ENCODE measurements around the gene TBK1. TPM values are rescaled to one million over a fixed set of nuclear protein-coding genes. Genes with fewer than 3 reads are reported as not detected.

TBK1 gene
- total and polyA plus RNA-seq, 2 of the 13 experiments (the other 11 are each of a cell fraction or from before 2014, with no cell fraction given) = 10.3 to 25.2 TPM

DNA sequence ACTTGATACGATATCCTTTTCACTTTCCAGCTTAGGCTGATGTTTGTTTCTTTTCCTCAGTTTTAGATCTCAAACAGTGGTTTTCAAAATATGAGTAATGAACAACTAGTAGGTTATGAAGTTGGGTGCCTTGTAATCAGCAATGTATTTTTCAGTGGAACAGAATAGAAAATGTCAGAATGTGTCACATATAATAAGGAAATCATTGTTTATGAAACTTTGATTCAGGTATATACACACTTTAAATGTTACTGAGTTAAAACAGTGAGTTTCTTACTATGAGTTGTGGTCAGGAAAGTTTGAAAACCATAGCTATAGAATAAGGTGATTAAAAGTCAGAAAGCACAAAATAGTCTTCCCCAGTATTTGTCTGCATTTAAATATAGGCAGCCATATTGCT is 39.8 kb downstream of the TBK1 start:
- Histone ChIP-seq H4K20me1 (ENCODE audit: insufficient read depth, low read length) (no peaks in the 10 kb centered on the region), H3K4me1 (ENCODE audit: insufficient read depth, low read length) (no peaks in the 10 kb centered on the region), H2AFZ (ENCODE audit: low read length) (no peak overlapping the region), H3K79me2 (ENCODE audit: insufficient read depth, low read length) (no peaks in the 10 kb centered on the region), H3K9me3 (ENCODE audit: low read length) (no peaks in the 10 kb centered on the region), H3K4me2 (ENCODE audit: low read depth, low read length) (no peak overlapping the region), H3K27ac (ENCODE audit: extremely low read length, insufficient read depth, low read length) (no peak overlapping the region), H3K4me3 (replicated peaks in 1 of 3; ENCODE audit: insufficient read depth in 1 of 3, low read depth in 2 of 3, low read length in 3 of 3) (no peak overlapping the region), H3K27me3 (ENCODE audit: control insufficient read depth in 1 of 2, insufficient read depth in 2 of 2, low read length in 2 of 2) (no peaks in the 10 kb centered on the region), H3K9ac (ENCODE audit: insufficient read depth, low read depth, low read length) (no peak overlapping the region), H3K36me3 (replicated peaks in 1 of 2; ENCODE audit: control insufficient read depth in 1 of 2, insufficient read depth in 2 of 2, low read length in 2 of 2) (peaks cover 5 to 56% of the 10 kb centered on the region in 2 experiments)
- no peak for DNase-seq (ENCODE audit: low spot score)
- FAIRE-seq = no peak
- 98% methylated on average over 1 of the region's 1 CpG for WGBS (ENCODE audit: low lambda C conversion rate)
- no TSS peak for BruUV-seq (replicated peaks)
- TF ChIP-seq ZNF879 (CRISPR knock-in tag; IDR thresholded peaks at IDR 0.05) = no peak
- no peak for TF ChIP-seq SP2 (CRISPR knock-in tag; IDR thresholded peaks at IDR 0.05)
- TF ChIP-seq, protein P1, sequence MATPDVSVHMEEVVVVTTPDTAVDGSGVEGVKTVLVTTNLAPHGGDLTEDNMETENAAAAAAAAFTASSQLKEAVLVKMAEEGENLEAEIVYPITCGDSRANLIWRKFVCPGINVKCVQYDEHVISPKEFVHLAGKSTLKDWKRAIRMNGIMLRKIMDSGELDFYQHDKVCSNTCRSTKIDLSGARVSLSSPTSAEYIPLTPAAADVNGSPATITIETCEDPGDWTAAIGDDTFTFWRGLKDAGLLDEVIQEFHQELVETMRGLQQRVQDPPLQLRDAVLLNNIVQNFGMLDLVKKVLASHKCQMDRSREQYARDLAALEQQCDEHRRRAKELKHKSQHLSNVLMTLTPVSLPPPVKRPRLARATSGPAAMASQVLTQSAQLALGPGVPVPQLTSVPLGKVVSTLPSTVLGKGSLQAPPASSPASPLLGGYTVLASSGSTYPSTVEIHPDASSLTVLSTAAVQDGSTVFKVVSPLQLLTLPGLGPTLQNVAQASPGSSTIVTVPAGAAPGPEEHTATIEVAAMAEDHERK (CRISPR knock-in tag; IDR thresholded peaks at IDR 0.05; ENCODE audit: low read depth) = no peak
- no peak for TF ChIP-seq NONO (IDR thresholded peaks at IDR 0.05)
- TF ChIP-seq NONO (CRISPR knock-in tag; conservative IDR thresholded peaks at IDR 0.05) = no peak
- TF ChIP-seq, protein P2, sequence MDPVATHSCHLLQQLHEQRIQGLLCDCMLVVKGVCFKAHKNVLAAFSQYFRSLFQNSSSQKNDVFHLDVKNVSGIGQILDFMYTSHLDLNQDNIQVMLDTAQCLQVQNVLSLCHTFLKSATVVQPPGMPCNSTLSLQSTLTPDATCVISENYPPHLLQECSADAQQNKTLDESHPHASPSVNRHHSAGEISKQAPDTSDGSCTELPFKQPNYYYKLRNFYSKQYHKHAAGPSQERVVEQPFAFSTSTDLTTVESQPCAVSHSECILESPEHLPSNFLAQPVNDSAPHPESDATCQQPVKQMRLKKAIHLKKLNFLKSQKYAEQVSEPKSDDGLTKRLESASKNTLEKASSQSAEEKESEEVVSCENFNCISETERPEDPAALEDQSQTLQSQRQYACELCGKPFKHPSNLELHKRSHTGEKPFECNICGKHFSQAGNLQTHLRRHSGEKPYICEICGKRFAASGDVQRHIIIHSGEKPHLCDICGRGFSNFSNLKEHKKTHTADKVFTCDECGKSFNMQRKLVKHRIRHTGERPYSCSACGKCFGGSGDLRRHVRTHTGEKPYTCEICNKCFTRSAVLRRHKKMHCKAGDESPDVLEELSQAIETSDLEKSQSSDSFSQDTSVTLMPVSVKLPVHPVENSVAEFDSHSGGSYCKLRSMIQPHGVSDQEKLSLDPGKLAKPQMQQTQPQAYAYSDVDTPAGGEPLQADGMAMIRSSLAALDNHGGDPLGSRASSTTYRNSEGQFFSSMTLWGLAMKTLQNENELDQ (CRISPR knock-in tag; IDR thresholded peaks at IDR 0.05; ENCODE audit: borderline replicate concordance) = no peak
- no peak for TF ChIP-seq NR2F1 (CRISPR knock-in tag; IDR thresholded peaks at IDR 0.05)
- TF ChIP-seq ZNF367 (CRISPR knock-in tag; IDR thresholded peaks at IDR 0.05; ENCODE audit: borderline replicate concordance) = no peak
- TF ChIP-seq NCOA1 (CRISPR knock-in tag; IDR thresholded peaks at IDR 0.05) = no peak
- TF ChIP-seq ZSCAN30 (CRISPR knock-in tag; IDR thresholded peaks at IDR 0.05) = no peak
- TF ChIP-seq ZNF724P (CRISPR knock-in tag; IDR thresholded peaks at IDR 0.05; ENCODE audit: borderline replicate concordance) = no peak
- no peak for TF ChIP-seq RELA (CRISPR knock-in tag; IDR thresholded peaks at IDR 0.05)
- no peak for TF ChIP-seq ZNF501 (CRISPR knock-in tag; IDR thresholded peaks at IDR 0.05)
- TF ChIP-seq, protein P3, sequence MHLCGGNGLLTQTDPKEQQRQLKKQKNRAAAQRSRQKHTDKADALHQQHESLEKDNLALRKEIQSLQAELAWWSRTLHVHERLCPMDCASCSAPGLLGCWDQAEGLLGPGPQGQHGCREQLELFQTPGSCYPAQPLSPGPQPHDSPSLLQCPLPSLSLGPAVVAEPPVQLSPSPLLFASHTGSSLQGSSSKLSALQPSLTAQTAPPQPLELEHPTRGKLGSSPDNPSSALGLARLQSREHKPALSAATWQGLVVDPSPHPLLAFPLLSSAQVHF (CRISPR knock-in tag; IDR thresholded peaks at IDR 0.05) = no peak
- intact Hi-C loops (cut with micrococcal nuclease; ENCODE audit: unreplicated experiment) = no loop called here
- CTCF ChIA-PET (ENCODE audit: low intra/inter-chr PET ratio, low total read pairs) = no interaction called here
- no peak for ATAC-seq
- in situ Hi-C loops (cut with HindIII; ENCODE audit: extremely low pct_ligation_motif_present, low pct_unique_long_range_greater_than_20kb) = no loop called here
- POLR2A ChIA-PET = no interaction called here
